Left lung (tissue), 10 donors: ENCODE data around the gene CALML5. TPM values are rescaled to one million over a fixed set of nuclear protein-coding genes. Genes with fewer than 3 reads are reported as not detected.

ENCODE experiments used
- ATAC-seq: fragments of 200-7000 bp; cut with Tn5 transposase; one replicate; pipeline ENCODE4 v1.9.1; 2020; ENCODE audit warnings: moderate library complexity
- DNase-seq, 4 donors: peaks; one replicate each; pipeline ENCODE4 v3.0.0-alpha.2; 2013 to 2020
- H3K27ac ChIP-seq, 2 donors: fragments of 200-600 bp; sonication (generic) in 1 of 2; one replicate each; pipeline versions ENCODE4 v1.5.0 to v1.8.0; 2020 to 2021
- H3K27me3 ChIP-seq, 2 donors: fragments of 200-600 bp; sonication (generic) in 1 of 2; one replicate each; pipeline versions ENCODE4 v1.5.0 to v1.8.0; 2020 to 2021
- H3K36me3 ChIP-seq, 2 donors: fragments of 200-600 bp; sonication (generic) in 1 of 2; one replicate each; pipeline versions ENCODE4 v1.5.0 to v1.8.0; 2020 to 2021
- H3K4me1 ChIP-seq, 2 donors: fragments of 200-600 bp; one replicate each; pipeline ENCODE4 v1.8.0; 2021
- H3K4me3 ChIP-seq, 2 donors: fragments of 200-600 bp; sonication (generic) in 1 of 2; one replicate each; pipeline versions ENCODE4 v1.5.0 to v1.8.0; 2020 to 2021; ENCODE audit warnings: mild to moderate bottlenecking in 1 of 2
- H3K9me3 ChIP-seq, 2 donors: fragments of 200-600 bp; sonication (generic) in 1 of 2; one replicate each; pipeline versions ENCODE4 v1.5.0 to v1.8.0; 2020 to 2021
- CTCF ChIP-seq, 2 donors: fragments of 200-600 bp; sonication (generic) in 1 of 2; IDR thresholded peaks; one replicate each; pipeline versions ENCODE4 v1.5.0 to v1.8.0; 2021; ENCODE audit warnings: antibody characterized with exemption in 2 of 2
- intact Hi-C, 2 donors: fragments of 100-400 bp; cut with DNase I; formaldehyde crosslinking; loops; one replicate each; pipeline versions ENCODE4 v1.11.2 to v1.14.2; 2022
- polyA plus RNA-seq, 6 donors: library from polyadenylated mRNA; unstranded; fragments of 120-200 nt; gene quantifications; one replicate each; pipeline ENCODE4 v1.2.1, GENCODE V29; 2013; ENCODE audit not compliant: insufficient read length in 6 of 6
- total RNA-seq, 2 donors: library from RNA; stranded (reverse); fragmentation: NEBNext Ultra II Directional; extraction: Animal tissue kit (Norgen Biotek cat#: 25700); gene quantifications; one replicate each; pipeline ENCODE4 v1.2.1, GENCODE V29; 2021
- donor health status: DM: no; HTN: yes; CAD: no.
- donor health status: DM: no; HTN: no; CAD: no.

The CALML5 gene
- total and polyA plus RNA-seq, 8 donors: not detected

- TF ChIP-seq CTCF (IDR thresholded peaks at IDR 0.05): no peak
- DNase-seq (no peak), ATAC-seq (no peak)
- Histone ChIP-seq H3K9me3 (peaks cover 0 to 10% of the 10 kb centered on the region in 2 donors), H3K27me3 (no peaks in the 10 kb centered on the region), H3K27ac (no peak overlapping the region), H3K36me3 (no peaks in the 10 kb centered on the region), H3K4me1 (no peaks in the 10 kb centered on the region), H3K4me3 (no peak overlapping the region)
- intact Hi-C loops: no loop called here
Measured at GRCh38 chr10:5494611-5495010, 4.8 kb downstream of the CALML5 start.

- ATAC-seq: peak; percentile 46
- intact Hi-C loops: no loop called here
Measured at GRCh38 chr10:5493691-5494090, 5.7 kb downstream of the CALML5 start.

GRCh38 chr10:5492929-5493576 is 6.3 kb downstream of the CALML5 start:
- ATAC-seq: no peak
- no peak for TF ChIP-seq CTCF (IDR thresholded peaks at IDR 0.05)
- H3K27ac ChIP-seq: no peak overlapping the region

More at GRCh38 chr10:5493691-5494090, 5.7 kb downstream of the CALML5 start:
- no peaks in the 10 kb centered on the region for H3K36me3 ChIP-seq
- no peak overlapping the region for H3K4me3 ChIP-seq
- H3K27ac ChIP-seq: no peak overlapping the region
- no peak for DNase-seq
- H3K9me3 ChIP-seq: peaks cover 0 to 10% of the 10 kb centered on the region in 2 donors
- H3K27me3 ChIP-seq: no peaks in the 10 kb centered on the region
- no peaks in the 10 kb centered on the region for H3K4me1 ChIP-seq
- no peak for TF ChIP-seq CTCF (IDR thresholded peaks at IDR 0.05)

GRCh38 chr10:5492322-5492855 is 7.0 kb downstream of the CALML5 start:
- Histone ChIP-seq H3K27me3 (no peaks in the 10 kb centered on the region), H3K4me1 (no peaks in the 10 kb centered on the region), H3K27ac (no peak overlapping the region), H3K4me3 (no peak overlapping the region), H3K36me3 (no peaks in the 10 kb centered on the region), H3K9me3 (peaks cover 0 to 10% of the 10 kb centered on the region in 2 donors)
- DNase-seq (no peak), ATAC-seq (no peak)
- no peak for TF ChIP-seq CTCF (IDR thresholded peaks at IDR 0.05)
- intact Hi-C loops: no loop called here

More at GRCh38 chr10:5492929-5493576, 6.3 kb downstream of the CALML5 start:
- H3K36me3 ChIP-seq: no peaks in the 10 kb centered on the region
- no peak for DNase-seq
- H3K4me1 ChIP-seq: no peaks in the 10 kb centered on the region
- no peaks in the 10 kb centered on the region for H3K27me3 ChIP-seq
- H3K4me3 ChIP-seq: no peak overlapping the region
- H3K9me3 ChIP-seq: peaks cover 0 to 10% of the 10 kb centered on the region in 2 donors
- intact Hi-C loops: no loop called here

GRCh38 chr10:5491477-5491876 is 7.9 kb downstream of the CALML5 start:
- intact Hi-C loops: no loop called here
- DNase-seq: peak in 1 of 4 donors; percentile 40
- Histone ChIP-seq H3K9me3 (peaks cover 0 to 10% of the 10 kb centered on the region in 2 donors), H3K27ac (no peak overlapping the region), H3K4me1 (no peaks in the 10 kb centered on the region), H3K36me3 (no peaks in the 10 kb centered on the region), H3K27me3 (no peaks in the 10 kb centered on the region), H3K4me3 (no peak overlapping the region)
- no peak for TF ChIP-seq CTCF (IDR thresholded peaks at IDR 0.05)
- ATAC-seq: no peak
